H9 (cell line): ENCODE data around the gene ADNP2. TPM values are rescaled to one million over a fixed set of nuclear protein-coding genes. Genes with fewer than 3 reads are reported as not detected.

ENCODE experiments used
- DNase-seq: peaks from one replicate; pipeline ENCODE4 v3.0.0-alpha.2; 2017
- H2AFZ ChIP-seq: one replicate; pipeline ENCODE4 v1.6.1; 2013; ENCODE audit warnings: mild to moderate bottlenecking, low read length, control low read depth, moderate library complexity
- H2AK5ac ChIP-seq: 2 replicates; pipeline ENCODE4 v1.6.1; 2013; ENCODE audit warnings: low read length, control low read depth, mixed read lengths; ENCODE audit not compliant: insufficient read length
- H2BK120ac ChIP-seq: one replicate; pipeline ENCODE4 v1.6.1; 2013; ENCODE audit warnings: low read depth, mild to moderate bottlenecking, low read length, control low read depth, inconsistent platforms; ENCODE audit not compliant: poor library complexity, severe bottlenecking
- H2BK12ac ChIP-seq: 2 replicates; pipeline ENCODE4 v1.6.1; 2013; ENCODE audit warnings: low read length, control low read depth, mixed read lengths, low read depth; ENCODE audit not compliant: insufficient read length
- H2BK15ac ChIP-seq: 2 replicates; pipeline ENCODE4 v1.6.1; 2013; ENCODE audit warnings: low read depth, low read length, control low read depth
- H2BK20ac ChIP-seq: one replicate; pipeline ENCODE4 v1.6.1; 2013; ENCODE audit warnings: low read depth, mild to moderate bottlenecking, low read length, control low read depth, inconsistent platforms; ENCODE audit not compliant: poor library complexity, severe bottlenecking
- H2BK5ac ChIP-seq: 2 replicates; pipeline ENCODE4 v1.6.1; 2013; ENCODE audit warnings: low read length, control low read depth, mixed read lengths; ENCODE audit not compliant: insufficient read length
- H3K14ac ChIP-seq: 2 replicates; pipeline ENCODE4 v1.6.1; 2013; ENCODE audit warnings: low read length, control low read depth; ENCODE audit not compliant: insufficient read depth
- H3K18ac ChIP-seq: 2 replicates; pipeline ENCODE4 v1.6.1; 2013; ENCODE audit warnings: low read depth, mild to moderate bottlenecking, mixed read lengths, low read length, control low read depth; ENCODE audit not compliant: insufficient read length
- H3K23ac ChIP-seq: 2 replicates; pipeline ENCODE4 v1.6.1; 2013; ENCODE audit warnings: low read length, control low read depth, mixed read lengths, low read depth; ENCODE audit not compliant: insufficient read length
- H3K23me2 ChIP-seq: 2 replicates; pipeline ENCODE4 v1.6.1; 2013; ENCODE audit warnings: low read depth, mild to moderate bottlenecking, mixed read lengths, low read length, control low read depth; ENCODE audit not compliant: insufficient read length, poor library complexity, severe bottlenecking
- H3K27ac ChIP-seq: 2 replicates; pipeline ENCODE4 v1.5.1; 2013; ENCODE audit warnings: low read length, control low read depth, mixed read lengths, low read depth; ENCODE audit not compliant: insufficient read length
- H3K27me3 ChIP-seq: 2 replicates; pipeline ENCODE4 v1.6.1; 2013; ENCODE audit warnings: low read length, control low read depth, inconsistent platforms; ENCODE audit not compliant: insufficient read depth
- H3K4ac ChIP-seq: 2 replicates; pipeline ENCODE4 v1.6.1; 2013; ENCODE audit warnings: low read depth, mild to moderate bottlenecking, control low read depth, inconsistent platforms, low read length, moderate library complexity
- H3K4me1 ChIP-seq: 2 replicates; pipeline ENCODE4 v1.6.1; 2013; ENCODE audit warnings: low read length, control low read depth, inconsistent platforms; ENCODE audit not compliant: insufficient read depth
- H3K4me2 ChIP-seq: 2 replicates; pipeline ENCODE4 v1.6.1; 2013; ENCODE audit warnings: low read length, control low read depth, mixed read lengths; ENCODE audit not compliant: insufficient read length, insufficient read depth
- H3K56ac ChIP-seq: 2 replicates; pipeline ENCODE4 v1.6.1; 2013; ENCODE audit warnings: low read depth, mild to moderate bottlenecking, mixed read lengths, low read length, control low read depth; ENCODE audit not compliant: insufficient read length
- H3K79me1 ChIP-seq: 2 replicates; pipeline ENCODE4 v1.6.1; 2013; ENCODE audit warnings: low read depth, mild to moderate bottlenecking, moderate library complexity, low read length, control low read depth, inconsistent platforms; ENCODE audit not compliant: insufficient read depth, poor library complexity, severe bottlenecking
- H3K79me2 ChIP-seq: 2 replicates; pipeline ENCODE4 v1.6.1; 2013; ENCODE audit warnings: low read length, control low read depth, inconsistent platforms; ENCODE audit not compliant: insufficient read depth
- H3K9ac ChIP-seq: 2 replicates; pipeline ENCODE4 v1.6.1; 2013; ENCODE audit warnings: low read length, control low read depth, mixed read lengths; ENCODE audit not compliant: insufficient read length; ENCODE audit errors: extremely low read depth
- H3K9me3 ChIP-seq: one replicate; pipeline ENCODE4 v1.6.1; 2013; ENCODE audit warnings: low read depth, low read length, inconsistent platforms; ENCODE audit not compliant: control insufficient read depth
- H3T11ph ChIP-seq: one replicate; pipeline ENCODE4 v1.6.1; 2013; ENCODE audit warnings: mild to moderate bottlenecking, low read length, control low read depth, inconsistent platforms
- H4K20me1 ChIP-seq: one replicate; pipeline ENCODE4 v1.6.1; 2013; ENCODE audit not compliant: control insufficient read depth, insufficient read length, insufficient read depth
- H4K5ac ChIP-seq: 2 replicates; pipeline ENCODE4 v1.6.1; 2013; ENCODE audit warnings: low read depth, mild to moderate bottlenecking, mixed read lengths, low read length, control low read depth; ENCODE audit not compliant: insufficient read length
- H4K8ac ChIP-seq: replicated peaks from 2 replicates; pipeline ENCODE4 v1.6.1; 2013; ENCODE audit warnings: low read length, control low read depth, mixed read lengths, low read depth; ENCODE audit not compliant: insufficient read length
- H4K91ac ChIP-seq: 2 replicates; pipeline ENCODE4 v1.6.1; 2013; ENCODE audit warnings: low read depth, mild to moderate bottlenecking, moderate library complexity, mixed read lengths, low read length, control low read depth; ENCODE audit not compliant: insufficient read length
- H3K27ac Mint-ChIP-seq, 3 experiments: 2 replicates in 2 of 3; 3 replicates in 1 of 3; pipeline ENCODE4 v1.8.0; 2020 to 2021; ENCODE audit warnings: mixed read lengths in 3 of 3, mild to moderate bottlenecking in 1 of 3, moderate library complexity in 1 of 3
- H3K27me3 Mint-ChIP-seq: 2 replicates; pipeline ENCODE4 v1.8.0; 2021; ENCODE audit warnings: low read depth, mild to moderate bottlenecking, moderate library complexity, mixed read lengths
- H3K36me3 Mint-ChIP-seq, 3 experiments: 2 replicates in 2 of 3; 3 replicates in 1 of 3; pipeline ENCODE4 v1.8.0; 2020 to 2021; ENCODE audit warnings: low read depth in 3 of 3, mixed read lengths in 3 of 3; ENCODE audit not compliant: insufficient read depth in 1 of 3
- H3K4me1 Mint-ChIP-seq, 2 experiments: 2 replicates each; pipeline ENCODE4 v1.8.0; 2020; ENCODE audit warnings: mixed read lengths in 2 of 2
- H3K4me3 Mint-ChIP-seq, 2 experiments: 2 replicates in 1 of 2; 3 replicates in 1 of 2; pipeline ENCODE4 v1.8.0; 2020 to 2021; ENCODE audit warnings: mild to moderate bottlenecking in 2 of 2, mixed read lengths in 2 of 2, moderate library complexity in 1 of 2
- H3K9me3 Mint-ChIP-seq, 2 experiments: 2 replicates in 1 of 2; 3 replicates in 1 of 2; pipeline ENCODE4 v1.8.0; 2020; ENCODE audit warnings: mild to moderate bottlenecking in 2 of 2, mixed read lengths in 2 of 2, moderate library complexity in 1 of 2
- CTCF ChIP-seq: fragments of 200-600 bp; sonication (generic); conservative IDR thresholded peaks from 3 replicates; pipeline ENCODE4 v1.8.0; 2021; ENCODE audit warnings: antibody characterized with exemption, mild to moderate bottlenecking
- WGBS: extraction: QIAGEN DNeasy Blood & Tissue Kit; methylation state at CpG from one replicate; pipeline ENCODE4 v1.1.7; 2013; ENCODE audit warnings: missing lambda C conversion rate, low lambda C conversion rate, mixed read lengths; ENCODE audit not compliant: insufficient read length; ENCODE audit errors: extremely low coverage; 5-methylcytosine and 5-hydroxymethylcytosine counted together
- total RNA-seq: library from RNA; stranded (reverse); gene quantifications from 2 replicates; pipeline ENCODE4 v1.2.1, GENCODE V29; 2021

ADNP2 gene
- total RNA-seq, 1 experiment from 2014 or later, result 53.5 TPM

GRCh38 chr18:80086281-80086680 lies 22.8 kb upstream of the ADNP2 start:
- peaks cover 6% of the 10 kb centered on the region for H3K9me3 ChIP-seq
- H3T11ph ChIP-seq, result no peak overlapping the region
- no peak overlapping the region for H3K14ac ChIP-seq
- no peaks in the 10 kb centered on the region for H3K79me2 ChIP-seq
- H3K9ac ChIP-seq, result no peak overlapping the region
- H2AK5ac ChIP-seq, result no peak overlapping the region
- no peaks in the 10 kb centered on the region for H4K20me1 ChIP-seq
- H3K4me2 ChIP-seq, result no peak overlapping the region
- peaks cover 8 to 27% (median 15%) of the 10 kb centered on the region in 3 experiments; a peak in 6 of 7 replicates for H3K36me3 Mint-ChIP-seq
- no peak overlapping the region for H2BK12ac ChIP-seq
- no peak overlapping the region for H3K23ac ChIP-seq
- no peak overlapping the region for H2BK120ac ChIP-seq
- H3K4me1 ChIP-seq, result no peaks in the 10 kb centered on the region
- no peak overlapping the region for H3K27ac ChIP-seq
- no peak overlapping the region for H2AFZ ChIP-seq
- no peak for TF ChIP-seq CTCF
- no peak overlapping the region for H4K91ac ChIP-seq
- no peak for DNase-seq
- no peak overlapping the region for H3K4me3 Mint-ChIP-seq
- no peaks in the 10 kb centered on the region for H3K79me1 ChIP-seq
- no peak overlapping the region for H3K18ac ChIP-seq
- H3K27me3 ChIP-seq, result no peaks in the 10 kb centered on the region
- no CpG with 5 or more reads among the region's 4 CpGs for WGBS
- H3K56ac ChIP-seq, result no peak overlapping the region
- H3K27ac Mint-ChIP-seq, result no peak overlapping the region
- no peak overlapping the region for H2BK15ac ChIP-seq
- H2BK5ac ChIP-seq, result no peak overlapping the region
- H3K9me3 Mint-ChIP-seq, result peaks cover 55 to 60% of the 10 kb centered on the region in 2 experiments
- no peak overlapping the region for H2BK20ac ChIP-seq
- H3K4ac ChIP-seq, result no peak overlapping the region
- H4K8ac ChIP-seq, result no peak overlapping the region
- peaks cover 0 to 4% of the 10 kb centered on the region in 2 experiments; a peak in 2 of 4 replicates for H3K4me1 Mint-ChIP-seq
- no peaks in the 10 kb centered on the region for H3K23me2 ChIP-seq
- H4K5ac ChIP-seq, result no peak overlapping the region
- H3K27me3 Mint-ChIP-seq, result peaks cover 5% of the 10 kb centered on the region
